Stimulated activated CD4-positive, alpha-beta T cell treated with anti-CD3 and anti-CD28 coated beads, Interleukin-1b, Interleukin-23, amount 100 ng/mL, for 48 hours (primary cell): ENCODE results near the gene CSHL1.
"Not testable (repeated sequence)": the region's sequence is repeated elsewhere in the genome, so short reads cannot be mapped to it uniquely, and the experiment has no call there.

ENCODE experiments used
- DNase-seq: peaks from one replicate; pipeline ENCODE4 v3.0.0-alpha.2; 2020

The CSHL1 gene

DNA sequence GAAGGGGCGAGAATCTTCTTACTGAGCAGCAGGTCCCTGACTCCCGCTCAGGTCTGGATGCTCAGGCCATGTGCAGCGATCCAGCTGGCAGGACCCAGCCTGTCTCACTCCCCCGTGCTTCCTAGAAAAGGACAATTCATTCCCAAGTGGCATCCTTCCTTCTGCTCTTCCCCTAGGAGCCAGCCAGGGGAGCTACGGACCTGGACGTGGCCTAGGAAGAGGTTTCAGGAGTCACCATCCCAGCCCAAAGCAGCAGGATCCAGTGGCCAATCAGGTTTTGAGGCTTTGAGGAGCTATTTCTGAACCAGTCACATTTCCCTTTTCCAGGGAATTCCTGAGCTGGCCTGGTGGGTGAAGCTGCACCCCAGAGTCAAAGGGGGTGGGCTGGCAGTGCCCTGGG is 28.8 kb upstream of the CSHL1 start:
- DNase-seq = no peak

DNA sequence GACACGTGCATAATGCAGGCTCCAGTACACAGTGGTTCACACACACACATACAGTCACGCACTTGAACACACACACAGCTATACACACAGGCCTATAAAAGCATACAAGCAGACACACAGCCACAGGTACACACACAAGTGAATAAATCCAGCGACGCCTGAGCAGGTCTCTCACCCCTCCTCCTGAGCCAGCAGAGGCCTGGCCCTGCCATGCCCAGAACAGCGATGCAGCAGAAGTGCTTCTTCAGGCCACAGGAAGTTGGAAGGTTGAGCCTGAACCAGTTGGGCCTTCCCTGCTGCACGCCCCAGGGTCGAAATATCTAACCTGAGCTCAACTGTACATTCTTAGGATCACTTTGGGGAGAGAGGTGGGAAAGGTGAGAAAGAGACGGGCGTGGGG is 28.3 kb upstream of the CSHL1 start:
- no peak for DNase-seq

DNA sequence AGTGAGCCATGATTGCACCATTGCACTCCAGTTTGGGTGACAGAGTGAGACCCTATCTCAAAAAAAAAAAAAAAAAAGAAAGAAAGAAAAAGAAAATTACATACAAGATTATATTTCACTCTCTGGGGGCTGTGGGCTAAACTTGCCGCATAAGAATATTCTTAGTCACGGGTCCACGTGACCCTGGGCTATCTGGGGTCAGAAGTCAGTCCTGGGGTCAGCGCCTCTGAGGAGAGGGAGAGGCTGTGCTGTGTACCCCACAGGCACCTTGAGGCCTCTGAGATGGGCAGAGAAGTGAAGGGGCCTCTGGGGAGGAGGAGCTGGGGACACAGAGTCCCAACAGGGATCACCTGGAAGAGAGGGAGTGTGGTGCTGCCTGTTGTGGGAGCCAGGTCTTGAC is 26.9 kb upstream of the CSHL1 start:
- DNase-seq = no peak

DNA sequence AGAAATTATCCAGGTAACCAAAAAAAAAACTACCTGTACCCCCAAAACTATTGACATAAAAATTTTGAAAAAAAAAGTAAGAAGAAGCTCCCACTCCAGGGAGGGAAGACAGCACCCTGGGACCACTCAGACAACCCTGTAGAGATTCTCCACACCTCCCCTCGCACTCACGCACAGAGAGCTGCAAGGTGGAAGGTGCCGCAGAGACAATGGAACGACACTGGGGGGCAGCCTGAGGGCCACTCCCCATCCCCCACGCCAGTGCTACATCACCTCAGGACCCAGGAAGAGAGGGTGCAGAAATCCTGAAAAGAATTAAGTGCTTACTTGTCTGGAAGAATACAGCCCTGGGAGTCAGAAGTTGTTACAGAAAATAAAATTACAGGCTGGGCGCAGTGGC is 26.3 kb upstream of the CSHL1 start:
- DNase-seq = no peak

DNA sequence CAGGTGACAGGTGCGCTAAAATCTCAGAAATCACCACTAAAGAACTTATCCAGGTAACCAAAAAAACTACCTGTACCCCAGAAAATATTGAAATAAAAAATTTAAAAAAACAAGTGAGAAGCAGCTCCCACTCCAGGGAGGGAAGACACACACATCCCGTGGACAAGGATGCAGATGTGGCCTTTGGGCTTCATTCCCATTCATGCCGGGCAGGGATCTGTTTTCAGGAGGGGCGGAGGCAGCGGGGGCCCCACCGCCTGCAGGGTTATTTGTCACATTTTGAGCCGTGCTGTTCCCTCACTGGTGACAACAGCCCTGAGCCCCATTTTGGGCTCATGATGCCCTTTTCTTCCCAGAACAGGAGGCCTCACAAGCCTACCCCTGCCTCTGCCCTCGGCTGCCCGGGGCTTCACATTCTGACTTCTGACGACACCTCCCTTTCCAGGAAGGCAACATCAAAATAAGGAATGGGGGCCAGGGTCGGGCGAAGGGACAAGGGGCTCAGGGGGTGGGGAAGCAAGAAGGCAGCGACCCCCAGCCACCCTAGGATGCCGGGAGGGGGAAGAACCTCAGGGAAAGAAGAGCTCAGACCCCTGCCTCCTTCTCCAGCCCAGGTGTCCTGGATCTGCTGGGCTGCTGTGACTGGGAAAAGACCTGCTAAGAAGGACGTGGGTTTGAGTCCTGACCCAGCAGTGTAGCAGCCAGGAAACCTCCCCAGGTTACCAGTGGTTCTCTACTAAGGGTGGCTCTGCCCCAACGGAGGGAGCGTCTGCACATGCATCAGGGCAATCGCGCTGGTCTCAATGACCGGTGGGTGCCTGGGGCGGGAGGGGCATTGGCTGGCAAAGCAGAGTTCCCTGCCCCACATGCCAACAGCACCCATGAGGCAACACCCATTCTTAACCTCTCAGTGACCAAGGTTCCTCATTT is 23.4 kb upstream of the CSHL1 start:
- DNase-seq = no peak

DNA sequence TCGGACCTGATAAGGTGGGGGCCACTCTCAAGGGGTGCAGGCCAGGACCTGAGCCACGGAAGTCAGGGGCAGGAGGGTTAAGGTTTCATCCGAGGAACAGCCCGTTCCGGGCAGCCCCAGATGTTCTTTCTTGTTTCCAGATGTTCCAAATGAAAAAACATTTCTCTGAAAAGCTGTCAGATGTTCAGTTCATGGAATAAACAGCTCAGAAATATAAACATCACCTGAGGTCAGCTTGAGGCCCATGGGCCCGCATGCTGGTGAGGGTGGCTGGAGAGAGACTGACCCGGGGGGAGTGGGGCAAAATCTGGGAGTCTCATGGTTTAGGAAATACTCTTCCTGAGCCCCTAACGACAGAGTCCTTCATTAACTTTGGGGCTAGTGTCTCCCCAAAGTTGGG is 22.5 kb upstream of the CSHL1 start:
- no peak for DNase-seq

DNA sequence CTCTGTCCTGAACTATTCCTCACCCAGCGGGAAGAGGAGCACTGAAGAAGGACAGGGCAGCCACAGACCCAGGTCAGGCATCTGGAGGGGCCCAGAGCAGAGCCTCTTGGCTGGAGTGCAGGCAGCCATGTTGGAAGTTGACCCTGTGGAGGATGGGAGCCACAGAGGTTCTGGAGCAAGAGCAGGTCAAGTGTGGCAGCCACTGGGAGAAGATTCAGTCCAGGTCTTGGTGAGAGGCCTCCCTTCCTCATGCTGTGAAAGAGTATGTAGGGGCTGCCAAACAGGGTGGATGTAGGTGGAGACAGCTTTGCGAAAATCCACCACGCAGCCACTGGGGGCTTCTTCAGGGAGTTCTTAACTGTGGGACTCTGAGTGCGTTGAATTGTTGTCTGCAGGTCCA is 21.7 kb upstream of the CSHL1 start:
- DNase-seq = no peak

DNA sequence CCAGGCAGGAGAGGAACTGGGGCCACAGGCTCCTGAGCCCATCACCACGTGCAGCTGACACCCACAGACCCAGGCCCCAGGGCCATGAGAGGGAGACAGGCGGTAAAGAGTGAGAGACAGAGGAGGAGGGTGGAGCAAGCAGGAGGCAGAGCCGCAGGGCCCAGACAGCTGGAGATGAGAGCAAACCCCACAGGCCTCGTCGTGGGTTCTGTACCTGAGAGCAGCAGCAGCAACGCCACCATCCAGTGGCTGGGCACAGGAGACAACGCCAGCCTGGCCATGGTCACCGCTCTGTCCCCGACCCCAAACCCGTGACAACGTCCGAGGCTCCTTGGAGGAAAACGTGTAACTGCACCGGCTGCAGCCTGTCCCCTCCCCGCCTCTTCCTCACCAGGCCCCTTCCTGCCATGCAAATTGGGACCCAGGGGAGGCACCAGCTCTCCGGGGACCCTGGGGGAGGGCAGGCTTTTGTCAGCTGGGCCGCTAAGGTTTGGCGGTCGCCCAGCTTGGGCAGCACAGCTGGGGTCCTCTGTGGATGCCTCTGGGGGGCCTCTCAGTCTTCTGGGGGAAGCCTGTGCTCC is 21.0 kb upstream of the CSHL1 start, which contains the start of gene CD79B:
CD79B (minus strand) TSS at position 351 of the 581 bp plus-strand sequence; CDS start at position 281, 70 bp downstream.
- peak; percentile 35 for DNase-seq

DNA sequence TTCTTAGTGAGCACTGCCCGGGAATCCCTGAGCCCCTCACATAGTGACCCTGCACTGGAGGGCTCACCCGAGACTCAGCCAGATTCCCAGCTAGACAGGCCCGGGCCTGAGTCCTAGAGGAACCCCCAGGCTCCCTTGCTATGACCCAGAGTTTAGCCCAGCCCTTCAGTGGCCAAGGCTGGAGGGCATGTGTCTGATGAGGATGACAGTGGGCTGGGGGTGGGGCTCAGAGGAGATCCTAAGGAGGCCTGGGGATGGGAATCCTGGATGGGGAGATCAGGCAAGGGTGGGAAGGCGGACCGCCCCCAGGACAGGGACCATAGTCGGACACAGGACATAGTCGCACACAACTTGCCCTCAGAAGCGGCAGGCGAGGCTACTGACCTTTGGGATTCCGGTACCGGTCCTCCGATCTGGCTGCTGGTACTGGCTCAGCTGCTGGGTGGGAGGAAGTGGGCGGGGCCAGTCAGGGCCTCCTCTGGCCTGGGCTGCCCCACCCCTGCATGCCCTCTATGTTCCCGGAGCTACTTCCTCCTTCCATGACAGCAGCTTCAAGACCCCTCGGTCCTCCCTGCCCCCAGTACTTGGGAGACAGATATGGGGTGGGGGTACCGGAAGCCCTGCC is 20.0 kb upstream of the CSHL1 start:
- peak; percentile 38 for DNase-seq

DNA sequence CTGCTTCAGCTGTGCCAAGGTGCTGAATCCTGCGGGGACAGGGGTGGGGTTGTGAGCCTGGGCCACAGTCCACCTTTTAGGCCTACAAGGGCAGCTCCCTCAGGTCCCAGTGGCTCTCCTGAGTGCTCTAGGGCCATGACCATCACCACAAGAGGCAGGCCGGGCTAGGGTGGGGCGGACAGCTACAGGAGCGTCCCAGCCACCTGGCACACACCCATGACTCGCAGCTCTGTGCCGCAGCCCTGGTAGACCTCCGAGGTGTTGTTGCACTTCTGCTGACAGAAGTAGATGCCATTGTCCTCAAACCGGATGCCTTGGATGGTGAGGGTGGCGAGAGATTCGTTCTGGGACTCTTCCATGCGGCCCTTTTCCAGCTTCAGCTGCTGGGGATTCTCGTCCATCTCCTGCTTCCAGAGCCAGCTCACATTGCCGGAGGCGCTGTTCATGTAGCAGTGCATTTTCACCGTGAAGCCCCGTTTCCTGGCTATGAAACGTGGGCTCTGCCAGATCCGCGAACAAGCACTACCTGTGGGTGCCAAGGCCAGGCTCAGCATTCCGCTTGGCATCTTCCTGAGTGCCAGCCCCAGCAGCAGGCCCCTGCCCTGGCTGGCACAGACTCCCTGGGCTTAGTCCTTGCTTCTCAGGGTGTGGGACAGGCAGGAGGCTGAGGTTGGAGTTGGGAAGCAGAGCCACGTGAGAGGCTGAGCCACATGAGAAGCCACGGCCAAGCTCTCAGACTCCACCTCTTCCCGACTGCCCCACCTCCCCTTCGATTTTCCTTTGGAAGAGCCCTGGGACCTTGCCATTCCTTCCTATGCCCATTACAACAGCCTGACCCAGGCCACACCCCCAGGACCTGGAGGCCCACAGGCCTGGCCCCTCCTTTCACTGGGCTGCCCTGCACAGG is 19.1 kb upstream of the CSHL1 start:
- no peak for DNase-seq

DNA sequence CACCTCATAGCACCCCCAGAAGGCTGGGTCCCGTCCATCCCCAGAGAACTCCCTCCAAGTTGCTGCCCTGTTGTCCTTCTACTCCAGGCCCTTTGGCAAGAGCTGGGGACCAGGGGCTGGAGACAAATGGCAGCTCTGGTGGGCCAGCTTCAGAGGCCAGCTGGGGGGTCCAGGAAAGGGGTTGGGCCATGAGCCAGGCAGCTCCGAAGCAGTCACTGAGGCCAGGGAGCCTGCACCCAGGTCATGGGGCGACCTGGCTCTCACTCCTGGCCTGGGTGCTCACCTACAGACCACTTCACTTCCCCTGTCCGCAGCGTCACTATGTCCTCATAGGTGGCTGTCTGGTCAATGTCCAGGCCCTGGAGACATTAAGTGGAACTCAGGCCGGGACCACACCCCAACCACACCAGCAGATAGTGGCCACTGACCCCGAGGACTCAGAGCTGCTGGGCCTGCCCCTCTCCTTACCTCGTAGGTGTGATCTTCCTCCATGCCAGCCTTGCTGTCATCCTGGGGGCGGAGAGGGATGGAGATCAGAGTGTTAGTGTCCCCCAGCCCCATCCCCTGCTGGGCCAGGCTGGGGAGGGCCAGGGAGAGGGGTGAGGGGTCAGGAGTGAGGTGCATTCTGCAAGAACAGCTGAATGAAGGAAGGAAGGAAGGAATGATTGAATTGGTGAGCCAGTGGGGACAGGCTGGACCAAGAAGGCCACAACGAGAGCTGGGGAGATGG is 18.1 kb upstream of the CSHL1 start:
- no peak for DNase-seq

DNA sequence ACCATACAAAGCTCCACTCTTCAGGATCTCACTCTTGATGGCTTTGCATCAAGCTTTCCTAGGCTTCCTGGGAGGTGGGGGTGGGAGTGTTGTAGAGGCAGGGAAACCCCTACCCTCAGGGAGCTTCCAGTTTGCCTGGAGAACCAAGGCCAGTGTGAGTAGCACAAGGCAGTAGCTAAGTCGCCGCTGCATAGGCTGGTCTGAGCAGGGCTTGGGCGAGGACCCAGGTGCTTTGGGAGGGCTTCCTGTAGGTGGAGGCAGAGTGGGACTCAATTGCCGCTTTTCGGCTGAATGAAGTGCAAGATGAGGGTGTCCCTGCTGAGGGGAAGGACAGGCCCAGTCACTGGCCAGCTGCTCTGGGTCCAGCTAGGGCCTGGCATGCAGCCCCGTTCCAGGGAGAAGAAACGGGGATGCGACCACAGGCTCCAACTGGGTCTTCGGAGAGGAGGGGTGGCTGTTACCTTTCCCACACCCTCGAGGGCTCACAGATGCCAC is 17.2 kb upstream of the CSHL1 start:
- DNase-seq = no peak

DNA sequence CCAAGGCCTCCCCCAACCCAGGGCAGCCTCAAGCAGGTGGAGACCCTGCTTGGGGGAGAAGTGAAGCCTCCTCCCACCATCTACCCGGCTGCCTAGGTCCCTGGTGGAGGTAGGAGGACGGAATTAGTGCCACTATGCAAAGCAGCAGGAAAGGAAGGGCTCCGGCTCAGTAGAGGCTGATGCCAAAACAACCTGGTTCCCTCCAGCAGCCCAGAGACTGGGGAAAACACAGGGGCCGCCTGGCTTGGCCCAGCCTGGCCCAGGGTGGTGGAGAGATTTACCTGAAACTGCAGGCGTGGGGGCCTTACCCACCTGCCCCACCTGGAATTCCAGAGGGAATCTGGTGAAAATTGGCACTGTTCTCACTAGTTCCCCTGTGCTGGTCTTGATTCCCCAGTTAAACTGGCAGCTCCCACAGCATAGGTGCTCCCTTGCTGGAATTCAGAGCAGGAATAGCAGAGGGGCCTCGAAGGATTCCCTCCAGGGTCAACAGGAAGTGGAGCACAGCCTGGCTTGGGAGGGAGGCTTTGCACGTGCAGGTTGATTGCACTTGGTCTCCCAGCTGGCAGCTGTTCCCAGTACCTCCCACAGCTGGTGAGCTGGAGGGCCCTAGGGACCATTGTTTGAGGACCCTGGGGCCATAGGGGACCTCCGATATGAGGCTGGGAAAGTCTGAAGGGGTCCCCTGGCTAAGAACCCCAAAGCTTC is 16.6 kb upstream of the CSHL1 start:
- DNase-seq = no peak

DNA sequence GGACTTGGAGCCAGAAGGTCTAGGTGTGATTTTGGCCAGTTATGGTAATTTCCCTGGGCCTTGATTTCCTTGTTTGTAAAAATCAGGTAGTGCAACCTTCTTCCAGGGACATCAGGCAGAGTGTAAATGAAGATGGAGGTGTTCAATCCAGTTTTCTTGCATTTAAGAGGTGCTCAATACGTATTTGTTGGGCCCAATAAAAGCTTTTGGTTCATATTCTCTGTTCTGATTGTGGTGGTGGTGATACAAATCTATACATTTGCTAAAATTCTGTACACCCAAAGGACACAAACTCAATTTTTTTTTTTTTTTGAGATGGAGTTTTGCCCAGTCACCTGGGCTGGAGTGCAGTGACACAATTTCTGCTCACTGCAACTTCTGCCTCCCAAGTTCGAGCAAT is 15.1 kb upstream of the CSHL1 start:
- DNase-seq = no peak

DNA sequence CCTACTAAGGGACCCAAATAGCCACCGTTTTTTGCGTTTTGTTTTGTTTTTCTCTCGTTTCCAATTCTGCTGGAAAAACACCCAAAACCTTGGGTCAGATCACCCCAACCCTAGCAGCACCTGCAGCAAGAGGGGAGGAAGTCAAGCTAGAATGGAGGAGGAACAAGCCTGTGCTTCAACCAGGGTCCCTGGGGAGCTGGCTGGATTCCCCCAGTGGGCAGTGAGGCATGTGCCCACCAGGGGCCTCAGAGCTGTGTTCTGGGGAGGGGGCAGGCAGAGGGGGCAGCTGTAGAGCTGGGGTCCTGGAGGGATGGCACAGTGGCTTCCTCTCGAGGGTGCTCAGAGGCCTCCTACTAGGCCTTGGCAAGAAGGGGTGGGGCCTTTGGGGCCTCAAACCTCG is 14.6 kb upstream of the CSHL1 start:
- DNase-seq = no peak

DNA sequence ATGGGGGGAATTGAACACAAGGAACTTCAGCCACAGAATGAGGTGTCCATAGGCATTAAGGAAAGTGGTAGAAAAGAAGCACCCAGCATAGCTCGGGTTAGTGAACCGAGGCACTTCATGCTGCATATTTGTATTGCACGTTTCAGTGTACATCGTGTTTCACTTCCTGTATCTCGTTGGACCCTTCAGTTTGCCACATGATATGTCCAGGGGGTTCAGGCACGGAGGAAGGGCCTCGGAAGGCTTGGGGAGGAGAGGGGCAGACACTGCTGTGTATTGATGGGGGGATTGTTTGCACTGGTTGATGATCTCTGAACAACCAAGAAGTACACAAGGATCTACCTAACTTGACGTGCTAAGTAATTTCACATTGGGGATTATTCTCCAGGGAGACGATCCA is 11.3 kb upstream of the CSHL1 start:
- DNase-seq = not testable (repeated sequence)

DNA sequence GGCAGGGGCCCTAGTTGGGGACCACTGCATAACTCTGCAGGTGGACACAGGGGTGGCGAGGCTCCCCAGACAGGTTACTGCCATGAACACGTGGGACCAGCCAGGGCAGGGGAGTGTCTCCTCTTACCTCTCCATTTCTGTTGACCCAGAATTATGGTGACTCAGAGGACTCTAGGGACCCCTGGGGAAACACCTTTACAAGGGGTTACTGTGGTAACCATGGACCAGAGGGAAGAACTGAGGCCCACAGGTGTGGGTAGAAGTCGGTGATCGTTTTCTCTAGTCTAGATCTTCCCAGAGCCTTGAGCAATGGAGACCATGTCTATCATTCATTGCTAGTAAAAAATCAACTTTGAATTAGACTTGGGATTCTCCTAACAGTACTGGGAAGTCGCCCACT is 9.7 kb upstream of the CSHL1 start:
- DNase-seq = not testable (repeated sequence)

DNA sequence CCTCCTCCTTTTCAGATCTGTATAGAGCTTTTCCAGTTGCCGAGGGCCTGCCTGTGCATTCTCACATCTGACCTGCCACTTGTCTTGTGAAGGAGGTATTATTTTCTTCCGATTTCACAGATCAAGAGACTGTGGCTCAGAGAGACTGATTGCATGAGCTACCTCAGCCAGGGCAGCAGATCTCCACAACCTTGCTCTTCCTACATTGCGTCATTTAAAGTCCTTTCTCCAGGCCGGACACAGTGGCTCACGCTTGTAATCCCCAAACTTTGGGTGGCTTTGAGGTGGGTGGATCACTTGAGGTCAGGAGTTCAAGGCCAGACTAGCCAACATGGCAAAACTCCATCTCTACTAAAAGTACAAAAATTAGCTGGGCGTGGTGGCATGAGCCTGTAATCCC is 9.0 kb upstream of the CSHL1 start:
- not testable (repeated sequence) for DNase-seq

DNA sequence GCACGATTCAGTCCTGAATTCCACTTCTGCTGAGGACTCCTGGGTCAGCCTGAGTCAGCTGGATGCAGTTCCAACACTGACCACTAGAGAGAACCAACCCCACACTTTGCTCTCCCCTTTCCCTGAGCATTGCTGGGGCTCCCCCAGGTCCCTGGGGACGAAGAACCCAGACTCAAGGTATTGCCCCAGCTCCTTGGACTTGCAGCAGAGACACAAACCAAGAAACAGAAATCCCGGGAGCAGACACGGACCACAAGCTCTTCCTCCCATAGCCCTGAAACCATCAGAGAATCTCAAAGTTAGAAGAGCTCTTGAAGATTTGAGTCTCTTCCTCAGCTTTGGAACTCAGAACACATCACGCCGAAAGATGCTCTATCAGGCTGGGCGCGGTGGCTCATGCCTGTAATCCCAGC is 8.3 kb upstream of the CSHL1 start:
- peak; percentile 70 for DNase-seq

DNA sequence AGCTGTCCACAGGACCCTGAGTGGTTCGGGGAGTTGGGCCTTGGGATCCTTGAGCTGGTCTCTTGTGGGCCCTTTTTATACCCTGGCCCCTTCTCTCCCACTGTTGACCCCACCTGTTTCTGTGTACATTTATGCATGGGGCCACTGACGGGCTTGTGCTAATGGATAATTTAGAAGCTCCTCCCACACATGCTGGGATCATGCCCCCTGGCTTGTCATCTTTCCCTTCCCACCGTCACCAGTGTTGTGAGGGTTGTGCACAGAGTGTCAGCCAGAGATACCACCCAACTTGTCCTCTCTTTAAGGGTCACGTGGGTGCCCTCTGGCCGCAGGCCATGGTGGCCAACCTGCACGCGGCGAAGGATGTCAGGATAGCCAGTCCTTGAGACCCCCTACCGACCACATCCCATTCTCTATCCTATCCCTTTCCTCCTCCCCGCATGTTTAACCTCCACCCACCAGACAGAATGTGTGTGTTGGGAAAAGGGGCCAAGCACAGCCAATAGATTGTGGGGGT is 7.8 kb upstream of the CSHL1 start, which contains the start of gene GH1:
GH1 (minus strand) TSS at position 51 of the 517 bp plus-strand sequence. CDS start 63 bp downstream, outside the sequence.
- DNase-seq = not testable (repeated sequence)

DNA sequence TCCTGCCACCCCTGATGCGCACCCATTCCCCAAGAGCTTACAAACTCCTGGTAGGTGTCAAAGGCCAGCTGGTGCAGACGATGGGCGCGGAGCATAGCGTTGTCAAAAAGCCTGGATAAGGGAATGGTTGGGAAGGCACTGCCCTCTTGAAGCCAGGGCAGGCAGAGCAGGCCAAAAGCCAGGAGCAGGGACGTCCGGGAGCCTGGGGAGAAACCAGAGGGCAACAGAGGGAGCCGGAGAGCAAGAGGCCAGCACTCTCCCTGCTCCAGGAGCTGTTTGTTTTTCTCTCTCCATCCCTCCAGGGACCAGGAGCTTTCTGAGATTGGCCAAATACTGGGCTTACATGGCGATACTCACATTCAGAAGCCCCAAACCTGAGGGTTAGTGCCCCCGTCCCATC is 7.2 kb upstream of the CSHL1 start:
- DNase-seq = no peak
